Mucosa of stomach (tissue), 1 donor: Measurements from ENCODE around the gene CCDC27.
"Not testable (repeated sequence)": the region's sequence is repeated elsewhere in the genome, so short reads cannot be mapped to it uniquely, and the experiment has no call there.

Experiments
- H3K27me3 ChIP-seq: one replicate; pipeline ENCODE4 v1.7.0; 2013; ENCODE audit warnings: mild to moderate bottlenecking, low read length; ENCODE audit not compliant: control insufficient read depth, insufficient read depth
- H3K36me3 ChIP-seq: one replicate; pipeline ENCODE4 v1.7.0; 2013; ENCODE audit warnings: low read length; ENCODE audit not compliant: control insufficient read depth, insufficient read depth
- H3K4me1 ChIP-seq: one replicate; pipeline ENCODE4 v1.7.0; 2013; ENCODE audit warnings: mild to moderate bottlenecking, low read length; ENCODE audit not compliant: control insufficient read depth, insufficient read depth
- H3K4me3 ChIP-seq: one replicate; pipeline ENCODE4 v1.7.0; 2013; ENCODE audit warnings: low read length
- H3K9ac ChIP-seq: one replicate; pipeline ENCODE4 v1.7.0; 2013; ENCODE audit warnings: mild to moderate bottlenecking, low read length, moderate library complexity
- H3K9me3 ChIP-seq: one replicate; pipeline ENCODE4 v1.7.0; 2013; ENCODE audit warnings: mild to moderate bottlenecking, low read length, moderate library complexity; ENCODE audit not compliant: control insufficient read depth
- donor health status: Pancreatic carcinoma.

Gene CCDC27

DNA sequence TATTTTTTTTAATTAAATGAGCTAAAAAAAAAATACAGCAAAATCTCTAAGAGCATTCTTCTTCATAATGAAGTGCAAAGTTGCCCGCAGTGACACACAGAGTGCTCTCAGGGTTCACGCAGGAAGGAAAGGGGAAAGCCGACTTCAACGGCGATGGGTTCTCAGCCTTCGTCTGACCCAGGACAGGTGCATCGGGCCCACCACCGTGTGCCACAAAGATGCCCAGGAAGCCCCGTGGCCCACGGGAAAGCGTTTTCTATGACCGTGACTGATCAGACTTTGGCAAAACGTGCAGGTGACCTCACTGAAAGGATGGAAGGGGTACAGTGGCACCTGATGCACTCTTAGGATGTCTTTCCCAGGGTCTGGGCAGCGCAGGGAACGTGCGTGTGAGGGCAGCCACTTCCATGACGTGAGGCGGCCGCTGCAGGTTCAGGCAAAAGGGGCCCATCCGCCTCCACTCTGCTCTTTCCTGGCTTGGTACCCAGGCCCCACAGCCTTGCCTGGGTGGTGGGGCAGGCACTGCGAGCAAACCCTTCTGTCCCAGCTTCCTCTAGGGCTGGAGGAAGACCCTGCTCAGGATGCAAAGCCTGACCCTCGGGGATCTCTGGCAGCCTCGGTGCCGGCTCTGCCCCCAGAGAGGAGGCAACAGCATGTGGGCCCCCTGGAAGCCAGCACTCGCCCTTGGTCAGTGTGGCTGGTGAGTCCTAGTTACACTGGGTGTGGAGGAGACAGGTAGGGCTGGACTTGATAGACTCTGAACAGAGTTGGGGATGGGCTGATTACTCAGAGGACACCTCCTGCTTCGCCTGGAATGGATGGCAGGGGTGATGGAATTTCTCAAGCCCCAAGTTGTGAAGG, 35.7 kb downstream of the CCDC27 start:
- Histone ChIP-seq H3K4me1 (no peaks in the 10 kb centered on the region), H3K4me3 (no peak overlapping the region), H3K9ac (no peak overlapping the region), H3K36me3 (peaks cover 4% of the 10 kb centered on the region), H3K27me3 (no peaks in the 10 kb centered on the region), H3K9me3 (no peaks in the 10 kb centered on the region)

DNA sequence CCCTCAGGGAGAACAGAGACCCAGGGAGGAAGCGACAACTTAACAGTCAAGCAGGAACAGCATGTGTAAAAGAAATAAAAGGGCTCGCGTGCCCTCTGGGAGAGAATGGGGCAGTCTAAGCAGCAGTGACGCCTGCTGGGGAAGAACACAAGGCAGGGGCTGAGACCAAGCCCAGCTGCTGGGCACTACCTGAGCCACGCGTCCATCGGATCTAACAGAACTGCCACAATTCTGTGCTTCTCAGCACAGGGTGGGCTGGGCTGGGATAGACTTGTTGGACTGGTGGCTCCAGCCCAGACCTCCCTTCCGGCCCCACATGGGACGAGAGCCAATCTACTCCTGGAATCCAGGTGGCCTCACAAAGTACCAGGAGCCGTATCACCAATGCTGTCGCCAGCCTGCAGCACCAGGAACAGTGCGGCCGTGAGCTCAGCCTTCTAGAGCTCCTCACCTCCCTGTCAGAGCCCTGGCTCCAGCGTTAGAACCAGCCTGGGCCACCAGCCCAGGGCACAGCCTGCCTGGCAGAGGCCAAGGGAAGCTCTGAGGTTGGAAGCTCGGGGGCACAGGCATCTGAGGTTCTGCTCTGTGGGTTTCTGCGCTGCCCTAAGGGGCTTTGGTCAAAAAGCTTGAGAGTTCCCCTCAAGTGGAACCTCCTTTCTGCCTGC, 36.6 kb downstream of the CCDC27 start:
- Histone ChIP-seq H3K9ac (no peak overlapping the region), H3K36me3 (peaks cover 4% of the 10 kb centered on the region), H3K4me3 (no peak overlapping the region), H3K9me3 (no peaks in the 10 kb centered on the region), H3K27me3 (no peaks in the 10 kb centered on the region), H3K4me1 (no peaks in the 10 kb centered on the region)

DNA sequence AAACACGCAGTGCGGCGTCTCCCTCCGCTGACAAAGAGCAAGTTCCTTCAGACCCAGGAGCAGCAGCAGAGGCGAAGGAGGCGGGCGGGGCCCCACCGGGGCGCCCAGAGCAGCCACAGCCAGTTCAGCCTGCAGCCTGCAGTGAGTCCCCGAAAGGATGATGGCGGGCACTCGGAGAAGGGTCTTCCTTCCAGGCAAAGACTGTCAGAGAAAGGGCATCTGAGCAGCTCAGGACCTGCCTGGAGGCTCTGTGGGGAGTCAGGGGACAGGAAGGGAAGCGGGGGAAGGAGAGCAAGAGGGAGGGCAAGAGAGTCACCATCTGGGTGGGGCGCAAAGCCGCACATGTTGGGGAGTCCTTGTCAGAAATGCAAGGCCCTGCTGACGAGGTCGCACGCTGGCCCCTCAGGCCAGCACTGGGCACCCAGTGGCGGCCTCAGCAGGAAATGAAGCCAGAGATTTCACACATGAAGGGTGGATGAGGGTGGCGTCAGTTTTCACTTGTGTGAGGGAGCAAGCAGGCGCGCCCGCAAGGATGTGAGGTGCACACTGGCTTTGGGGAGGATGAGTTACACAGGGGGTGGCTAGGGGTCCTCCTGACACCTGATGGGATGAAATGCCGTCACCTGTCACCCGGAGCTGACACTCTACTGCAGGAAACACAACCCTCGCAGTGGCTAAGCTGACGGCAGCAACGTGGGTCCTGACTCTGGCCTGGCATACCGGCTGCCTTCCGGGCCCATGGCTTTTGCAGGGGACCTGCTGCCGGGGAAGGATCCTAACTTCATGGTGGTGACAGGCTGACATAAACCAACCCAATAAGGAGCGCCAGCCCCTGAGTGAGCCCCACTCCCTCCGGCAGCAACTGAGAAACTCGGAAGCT, 37.4 kb downstream of the CCDC27 start:
- Histone ChIP-seq H3K9ac (no peak overlapping the region), H3K9me3 (no peaks in the 10 kb centered on the region), H3K4me3 (no peak overlapping the region), H3K27me3 (no peaks in the 10 kb centered on the region), H3K4me1 (peaks cover 6% of the 10 kb centered on the region), H3K36me3 (peaks cover 4% of the 10 kb centered on the region)

- Histone ChIP-seq H3K9ac (no peak overlapping the region), H3K4me3 (no peak overlapping the region), H3K36me3 (no peaks in the 10 kb centered on the region), H3K27me3 (no peaks in the 10 kb centered on the region), H3K4me1 (peaks cover 12% of the 10 kb centered on the region), H3K9me3 (no peaks in the 10 kb centered on the region)
Observed at GRCh38 chr1:3790500-3790923, 38.3 kb downstream of the CCDC27 start.

- Histone ChIP-seq H3K4me3 (no peak overlapping the region), H3K36me3 (no peaks in the 10 kb centered on the region), H3K9ac (no peak overlapping the region), H3K9me3 (no peaks in the 10 kb centered on the region), H3K27me3 (no peaks in the 10 kb centered on the region), H3K4me1 (peaks cover 14% of the 10 kb centered on the region)
Observed at GRCh38 chr1:3790952-3791351, 38.7 kb downstream of the CCDC27 start.

DNA sequence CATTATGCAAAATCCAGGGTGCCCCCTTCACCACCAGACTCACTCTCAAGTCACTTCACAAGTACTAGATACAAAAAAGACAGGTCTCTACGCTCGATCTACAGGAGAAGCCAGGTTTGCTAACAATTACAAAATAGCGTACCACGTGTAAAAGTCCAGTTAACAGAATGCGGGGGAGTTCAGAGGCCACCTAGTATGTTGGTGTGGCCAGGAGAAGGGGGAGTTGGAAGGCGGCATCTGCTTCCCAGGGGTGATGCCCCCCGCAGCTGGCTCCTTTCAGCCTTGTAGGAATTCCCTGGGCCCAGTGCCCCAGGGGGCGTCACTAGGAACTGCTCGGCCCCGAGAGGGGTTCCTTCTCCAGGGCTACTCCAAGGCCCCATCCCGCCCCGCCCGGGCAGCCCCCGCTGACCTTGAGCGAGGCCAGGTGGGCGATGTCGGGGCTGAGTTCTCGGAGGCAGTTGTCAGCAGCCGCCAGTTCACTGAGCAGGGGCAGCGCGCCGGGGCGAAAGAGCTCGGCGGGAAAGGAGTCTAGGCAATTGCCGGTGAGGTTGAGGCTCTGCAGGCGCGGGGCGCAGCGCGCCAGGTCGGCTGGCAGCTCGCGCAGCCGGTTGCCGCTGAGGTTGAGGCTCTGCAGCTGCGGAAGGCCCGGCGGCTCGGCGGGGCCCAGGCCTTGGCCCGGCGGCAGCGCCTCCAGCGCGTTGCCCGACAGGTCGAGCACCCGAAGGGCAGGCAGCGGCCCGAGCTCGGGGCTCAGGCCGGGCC, 43.4 kb downstream of the CCDC27 start:
- Histone ChIP-seq H3K9ac (peak overlapping the region; percentile 73), H3K9me3 (no peaks in the 10 kb centered on the region), H3K36me3 (no peaks in the 10 kb centered on the region), H3K27me3 (no peaks in the 10 kb centered on the region), H3K4me1 (peaks cover 14% of the 10 kb centered on the region), H3K4me3 (peak overlapping the region; percentile 85)

- Histone ChIP-seq H3K9ac (peak within 1 kb of the TSS; percentile 73), H3K4me3 (peak within 1 kb of the TSS; percentile 85), H3K4me1 (peaks cover 14% of the 10 kb centered on the region), H3K36me3 (no peaks in the 10 kb centered on the region), H3K27me3 (peaks cover 2% of the 10 kb centered on the region), H3K9me3 (no peaks in the 10 kb centered on the region)
Observed at GRCh38 chr1:3796215-3797061, 44.2 kb downstream of the CCDC27 start, which contains the start of gene LRRC47. Gene LRRC47, minus strand, starts transcription at chr1:3796498. Its CDS starts 22 bp downstream, at chr1:3796476.

- Histone ChIP-seq H3K4me1 (peaks cover 5% of the 10 kb centered on the region), H3K4me3 (no peak overlapping the region), H3K36me3 (no peaks in the 10 kb centered on the region), H3K27me3 (peaks cover 2% of the 10 kb centered on the region), H3K9me3 (no peaks in the 10 kb centered on the region), H3K9ac (no peak overlapping the region)
Observed at GRCh38 chr1:3799976-3800685, 47.9 kb downstream of the CCDC27 start.

- H3K9ac ChIP-seq, H3K4me1 ChIP-seq, H3K27me3 ChIP-seq, H3K4me3 ChIP-seq, H3K9me3 ChIP-seq, H3K36me3 ChIP-seq: not testable (repeated sequence)
Observed at GRCh38 chr1:3800795-3801194, 48.5 kb downstream of the CCDC27 start.

DNA sequence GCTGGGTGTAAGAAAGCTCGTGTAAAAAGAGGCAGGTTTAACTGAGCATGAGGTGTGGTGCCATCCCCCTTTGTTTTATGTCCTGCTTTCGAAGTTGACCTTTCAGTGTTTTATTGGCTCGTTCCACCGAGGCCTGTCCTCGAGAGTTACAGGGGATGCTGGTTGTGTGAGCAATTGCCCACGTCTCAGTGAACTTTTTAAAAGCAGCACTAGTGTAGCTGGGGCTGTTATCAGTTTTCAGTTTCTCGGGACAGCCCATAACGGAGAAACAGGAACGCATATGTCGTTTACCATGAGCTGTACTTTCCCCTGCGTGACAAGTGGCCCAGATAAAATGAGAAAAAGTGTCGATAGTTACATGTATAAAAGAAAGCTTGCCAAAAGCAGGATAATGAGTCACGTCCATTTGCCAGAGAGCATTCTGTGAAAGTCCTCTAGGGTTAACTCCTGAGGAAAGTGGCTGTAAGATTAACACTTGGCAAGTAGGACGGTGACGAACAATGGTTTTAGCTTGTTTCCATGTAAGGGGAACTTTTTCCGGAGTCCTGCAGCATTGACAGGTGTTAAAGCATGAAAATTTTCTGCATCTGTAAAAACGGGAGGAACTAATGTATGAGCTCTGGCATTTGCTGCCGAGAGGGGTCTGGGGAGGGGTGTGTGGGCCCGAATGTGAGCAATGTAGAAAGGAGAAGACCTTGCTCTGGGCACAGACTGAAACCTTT, 51.8 kb downstream of the CCDC27 start:
- Histone ChIP-seq H3K9me3 (no peaks in the 10 kb centered on the region), H3K4me1 (no peaks in the 10 kb centered on the region), H3K36me3 (no peaks in the 10 kb centered on the region), H3K9ac (no peak overlapping the region), H3K4me3 (no peak overlapping the region), H3K27me3 (peaks cover 2% of the 10 kb centered on the region)
